ENCODE measurements around the gene RIMS3. TPM values are rescaled to one million over a fixed set of nuclear protein-coding genes. Genes with fewer than 3 reads are reported as not detected.

RIMS3 gene
- total RNA-seq, 2 donors from 2014 or later: 1.4 to 5.5 TPM

DNA sequence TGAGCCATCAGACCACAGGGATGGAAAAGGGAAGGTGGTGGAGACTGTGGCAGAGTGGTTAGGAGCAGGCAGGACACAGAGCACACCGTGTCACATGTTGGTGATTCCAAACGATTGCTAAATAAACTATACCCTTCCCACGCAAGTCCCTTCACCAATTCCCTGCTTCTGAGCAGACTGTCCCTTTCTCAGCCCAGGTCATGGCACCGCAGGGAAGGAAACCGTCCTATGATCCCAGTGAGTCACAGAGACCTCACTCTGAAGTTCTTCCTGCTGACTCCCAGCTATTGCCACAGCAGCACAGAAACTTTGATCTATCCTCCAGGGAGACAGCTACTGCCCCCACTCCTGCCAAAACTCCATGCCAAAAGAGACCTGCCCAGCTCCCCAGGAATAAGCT, 19.2 kb downstream of the RIMS3 start:
- TF ChIP-seq, protein P1, sequence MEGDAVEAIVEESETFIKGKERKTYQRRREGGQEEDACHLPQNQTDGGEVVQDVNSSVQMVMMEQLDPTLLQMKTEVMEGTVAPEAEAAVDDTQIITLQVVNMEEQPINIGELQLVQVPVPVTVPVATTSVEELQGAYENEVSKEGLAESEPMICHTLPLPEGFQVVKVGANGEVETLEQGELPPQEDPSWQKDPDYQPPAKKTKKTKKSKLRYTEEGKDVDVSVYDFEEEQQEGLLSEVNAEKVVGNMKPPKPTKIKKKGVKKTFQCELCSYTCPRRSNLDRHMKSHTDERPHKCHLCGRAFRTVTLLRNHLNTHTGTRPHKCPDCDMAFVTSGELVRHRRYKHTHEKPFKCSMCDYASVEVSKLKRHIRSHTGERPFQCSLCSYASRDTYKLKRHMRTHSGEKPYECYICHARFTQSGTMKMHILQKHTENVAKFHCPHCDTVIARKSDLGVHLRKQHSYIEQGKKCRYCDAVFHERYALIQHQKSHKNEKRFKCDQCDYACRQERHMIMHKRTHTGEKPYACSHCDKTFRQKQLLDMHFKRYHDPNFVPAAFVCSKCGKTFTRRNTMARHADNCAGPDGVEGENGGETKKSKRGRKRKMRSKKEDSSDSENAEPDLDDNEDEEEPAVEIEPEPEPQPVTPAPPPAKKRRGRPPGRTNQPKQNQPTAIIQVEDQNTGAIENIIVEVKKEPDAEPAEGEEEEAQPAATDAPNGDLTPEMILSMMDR (IDR thresholded peaks at IDR 0.05): no peak
- DNase-seq (ENCODE audit: low spot score): no peak
- no peak overlapping the region for H3K27ac ChIP-seq
- no peaks in the 10 kb centered on the region for H3K9me3 ChIP-seq
- no peaks in the 10 kb centered on the region for H3K36me3 ChIP-seq
- H3K4me1 ChIP-seq: peaks cover 0 to 9% of the 10 kb centered on the region in 2 donors
- no peaks in the 10 kb centered on the region for H3K27me3 ChIP-seq
- H3K4me3 ChIP-seq: no peak overlapping the region

DNA sequence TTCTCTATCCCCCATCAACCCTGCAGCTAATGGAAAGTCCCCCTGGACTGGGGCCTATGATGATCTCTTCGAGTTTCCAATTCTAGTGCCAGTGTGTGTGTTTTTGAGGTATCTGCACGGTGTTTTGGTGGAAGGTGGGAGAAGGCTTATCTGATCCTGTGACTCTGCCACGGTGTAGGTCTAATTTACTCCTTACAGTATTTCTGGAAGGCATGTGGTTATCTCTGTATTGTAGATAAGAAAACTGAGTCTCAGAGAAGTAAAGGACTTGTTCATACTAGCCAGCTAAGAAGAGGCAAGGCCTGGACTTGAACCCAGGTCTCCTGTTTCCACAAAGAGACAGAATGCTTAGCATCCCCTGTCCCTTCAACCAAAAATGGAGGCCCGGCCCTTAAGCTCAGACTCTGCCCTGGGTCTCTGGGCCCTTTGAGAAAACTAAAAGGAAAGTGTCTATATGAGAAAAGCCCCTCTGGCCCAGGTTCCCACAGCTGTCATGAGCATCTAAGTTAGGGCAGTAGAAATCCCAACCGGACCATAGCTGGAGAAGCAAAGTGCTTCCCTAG, 20.3 kb downstream of the RIMS3 start:
- TF ChIP-seq, protein P1 (IDR thresholded peaks at IDR 0.05): no peak
- Histone ChIP-seq H3K4me3 (no peak overlapping the region), H3K27ac (no peak overlapping the region), H3K36me3 (no peaks in the 10 kb centered on the region), H3K9me3 (no peaks in the 10 kb centered on the region), H3K27me3 (no peaks in the 10 kb centered on the region), H3K4me1 (peaks cover 0 to 5% of the 10 kb centered on the region in 2 donors)
- DNase-seq (ENCODE audit: low spot score): no peak

DNA sequence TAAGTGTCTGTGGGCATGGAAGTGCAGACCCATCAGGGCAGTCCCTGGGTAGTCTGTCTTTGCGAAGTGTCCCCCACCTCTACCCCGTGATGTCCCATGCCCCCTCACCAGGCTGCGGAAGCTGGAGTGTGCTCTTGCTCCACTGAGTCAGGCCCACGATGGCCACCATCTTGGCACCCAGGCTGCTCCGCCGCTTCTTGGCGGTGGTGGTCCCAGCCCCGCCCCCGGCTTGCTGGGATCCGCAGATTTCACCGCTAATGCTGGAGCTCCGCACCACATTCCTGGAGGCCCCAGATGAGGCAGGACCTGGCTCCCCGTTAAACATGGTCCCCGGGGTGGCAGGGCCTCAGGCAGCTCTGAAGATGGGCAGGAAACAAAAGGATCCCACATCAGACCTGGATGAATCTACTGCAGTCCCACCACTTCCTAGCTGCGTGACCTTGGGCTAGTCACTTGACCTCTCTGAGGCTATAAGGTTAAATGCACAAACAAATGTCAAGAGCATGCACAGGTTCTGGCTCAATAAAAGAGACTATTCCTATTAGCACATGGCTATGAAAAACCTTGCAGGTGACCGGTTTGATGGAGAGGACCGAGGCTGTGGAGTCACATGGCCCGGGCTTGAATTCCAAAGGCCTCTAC, 23.8 kb downstream of the RIMS3 start:
- TF ChIP-seq, protein P1 (IDR thresholded peaks at IDR 0.05): no peak

DNA sequence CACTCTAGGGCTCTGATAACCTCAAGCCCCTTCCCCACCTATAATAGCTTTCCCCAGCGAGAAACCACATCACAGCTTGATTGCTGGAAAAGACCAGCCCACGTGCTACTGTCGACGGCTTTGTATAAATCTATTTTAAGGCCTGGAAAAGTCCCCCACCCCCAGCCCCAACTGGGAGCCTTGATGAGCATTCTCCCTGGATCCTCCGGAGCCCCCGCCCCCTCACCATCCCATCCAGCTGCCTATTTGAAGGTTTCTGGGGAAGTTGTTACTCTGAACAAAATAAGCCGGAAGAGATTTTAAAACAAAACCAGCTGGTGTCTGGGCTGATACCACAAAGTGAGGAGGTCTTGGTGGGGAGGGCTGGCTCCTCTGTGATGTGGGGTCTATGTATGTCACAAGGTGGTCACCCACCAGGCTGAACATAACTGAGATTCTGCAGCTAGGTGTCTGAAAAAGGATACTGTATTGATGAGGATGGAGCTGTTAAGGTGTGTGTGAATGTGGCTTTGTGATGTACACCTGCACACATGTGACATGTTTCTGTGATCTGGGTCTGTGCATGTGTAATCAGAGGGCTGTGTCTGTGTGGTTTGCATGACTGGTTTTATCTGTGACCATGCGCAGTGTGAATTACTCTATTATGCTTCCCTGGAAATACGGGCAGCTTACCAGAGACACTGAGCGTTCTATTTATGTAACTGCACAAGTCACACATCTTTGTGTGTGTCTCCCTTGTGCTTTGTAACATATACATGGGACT, 25.0 kb downstream of the RIMS3 start:
- Histone ChIP-seq H3K27ac (no peak overlapping the region), H3K36me3 (no peaks in the 10 kb centered on the region), H3K27me3 (no peaks in the 10 kb centered on the region), H3K4me3 (no peak overlapping the region), H3K4me1 (no peaks in the 10 kb centered on the region), H3K9me3 (no peaks in the 10 kb centered on the region)
- DNase-seq (ENCODE audit: low spot score): no peak
- TF ChIP-seq, protein P1 (IDR thresholded peaks at IDR 0.05): no peak

More for the DNA sequence above, 23.8 kb downstream of the RIMS3 start:
- H3K27ac ChIP-seq: no peak overlapping the region
- H3K4me3 ChIP-seq: no peak overlapping the region
- DNase-seq (ENCODE audit: low spot score): no peak
- no peaks in the 10 kb centered on the region for H3K4me1 ChIP-seq
- H3K27me3 ChIP-seq: no peaks in the 10 kb centered on the region
- H3K9me3 ChIP-seq: no peaks in the 10 kb centered on the region
- H3K36me3 ChIP-seq: no peaks in the 10 kb centered on the region

DNA sequence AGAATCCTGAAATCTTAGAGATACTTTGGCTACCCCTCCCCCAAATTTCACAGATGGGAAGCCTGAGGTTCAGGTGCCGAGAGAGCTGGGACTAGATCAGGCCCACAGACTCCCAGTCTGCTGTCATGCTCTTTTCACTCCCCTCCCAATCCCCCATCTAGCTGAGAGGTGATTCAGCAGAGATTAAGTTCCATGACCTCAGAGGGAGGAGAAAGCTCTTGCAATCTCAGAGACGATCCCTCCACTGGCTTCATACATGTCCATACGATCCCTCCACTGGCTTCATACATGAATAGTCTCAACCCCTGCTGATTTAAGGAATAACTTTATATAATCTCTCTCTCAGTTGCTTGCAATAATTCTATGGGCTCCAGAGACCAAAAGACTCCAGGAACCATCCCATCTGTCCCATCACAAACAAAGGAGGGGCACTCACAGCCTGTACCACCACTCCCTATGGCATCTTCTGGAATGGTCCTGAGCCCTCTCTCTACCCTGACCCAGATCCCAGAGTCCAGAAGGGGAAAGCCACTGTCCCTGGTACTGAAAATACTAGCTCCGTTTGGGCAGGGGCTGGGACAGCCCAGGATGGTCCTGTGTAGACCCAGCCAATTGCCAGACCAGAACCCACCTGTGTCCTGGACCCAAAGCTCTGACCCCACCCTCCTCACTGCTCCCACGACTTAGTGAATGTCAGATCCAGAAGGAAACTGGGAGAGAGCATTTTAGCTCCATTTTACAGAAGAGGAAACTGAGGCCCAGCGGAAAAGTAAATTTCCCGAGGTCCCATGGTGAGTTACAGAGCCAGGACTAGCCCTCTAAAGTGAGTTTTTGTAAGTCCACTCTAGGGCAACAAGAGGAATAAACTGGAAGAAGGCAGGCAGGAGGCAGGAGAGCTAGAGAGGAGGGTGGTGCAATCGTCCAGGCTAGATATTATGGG, 27.1 kb downstream of the RIMS3 start:
- Histone ChIP-seq H3K9me3 (no peaks in the 10 kb centered on the region), H3K4me3 (no peak overlapping the region), H3K27ac (no peak overlapping the region), H3K36me3 (no peaks in the 10 kb centered on the region), H3K27me3 (no peaks in the 10 kb centered on the region), H3K4me1 (peaks cover 0 to 8% of the 10 kb centered on the region in 2 donors)
- DNase-seq (ENCODE audit: low spot score): no peak
- TF ChIP-seq, protein P1 (IDR thresholded peaks at IDR 0.05): no peak

Measured in right atrium auricular region (tissue), 2 donors.